Embryonic facial prominence (tissue), 1 donor: ENCODE data around the gene TEAD1.
A peak's percentile ranks its signal among the peaks of the same experiment; 100 is the strongest.

ENCODE experiments used
- DNase-seq: peaks from one replicate; pipeline ENCODE4 v3.0.0-alpha.2; 2016; ENCODE audit errors: extremely low spot score

TEAD1 gene

GRCh38 chr11:12707500-12707880 is 33.3 kb downstream of the TEAD1 start:
- no peak for DNase-seq

- DNase-seq, result no peak
Measured at GRCh38 chr11:12711496-12711895, 37.3 kb downstream of the TEAD1 start.

GRCh38 chr11:12712132-12712531 is 37.9 kb downstream of the TEAD1 start:
- no peak for DNase-seq

- no peak for DNase-seq
Measured at GRCh38 chr11:12715131-12715530, 40.9 kb downstream of the TEAD1 start.

GRCh38 chr11:12715941-12716340 is 41.7 kb downstream of the TEAD1 start:
- no peak for DNase-seq

- no peak for DNase-seq
Measured at GRCh38 chr11:12716816-12717215, 42.6 kb downstream of the TEAD1 start.

- DNase-seq, result no peak
Measured at GRCh38 chr11:12717851-12718291, 43.6 kb downstream of the TEAD1 start.

- peak; percentile 45 for DNase-seq
Measured at GRCh38 chr11:12719221-12719620, 45.0 kb downstream of the TEAD1 start.

DNA sequence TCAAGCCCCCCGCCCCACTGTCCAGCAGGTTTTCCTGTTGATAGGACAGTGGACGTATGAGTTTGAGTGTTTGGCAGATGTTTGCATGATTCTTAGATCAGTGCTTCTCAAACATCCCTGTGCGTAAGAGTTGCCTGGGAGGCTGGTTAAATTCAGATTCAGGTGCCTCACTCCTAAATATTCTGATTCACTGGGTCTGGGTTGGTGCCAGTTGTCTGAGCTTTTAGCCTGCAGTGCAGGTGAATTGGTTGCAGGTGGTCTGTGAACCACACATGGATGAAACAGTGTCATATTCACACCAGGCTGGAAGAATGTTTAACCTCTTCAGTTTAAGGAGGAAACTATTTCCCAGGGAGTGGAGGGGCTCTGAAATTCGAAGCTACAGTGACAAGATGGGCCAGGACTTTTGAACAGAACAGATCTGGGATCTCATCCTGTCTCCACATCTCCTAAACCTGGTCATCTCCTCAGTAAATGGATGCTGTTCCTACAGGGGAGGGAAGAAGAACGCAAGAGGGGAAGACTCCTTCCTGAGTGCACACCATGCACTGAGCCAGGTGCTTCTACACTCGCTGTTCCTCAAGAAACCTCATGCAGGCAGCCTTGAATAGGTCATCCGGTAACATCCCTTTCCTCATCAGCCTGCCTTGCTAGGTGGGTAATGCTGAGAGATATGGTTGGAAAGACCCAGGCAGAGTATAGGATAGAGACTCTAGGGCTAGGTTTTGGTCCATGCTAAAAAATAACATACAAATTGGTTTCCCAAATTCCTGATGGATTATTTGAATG is 47.8 kb downstream of the TEAD1 start:
- no peak for DNase-seq

DNA sequence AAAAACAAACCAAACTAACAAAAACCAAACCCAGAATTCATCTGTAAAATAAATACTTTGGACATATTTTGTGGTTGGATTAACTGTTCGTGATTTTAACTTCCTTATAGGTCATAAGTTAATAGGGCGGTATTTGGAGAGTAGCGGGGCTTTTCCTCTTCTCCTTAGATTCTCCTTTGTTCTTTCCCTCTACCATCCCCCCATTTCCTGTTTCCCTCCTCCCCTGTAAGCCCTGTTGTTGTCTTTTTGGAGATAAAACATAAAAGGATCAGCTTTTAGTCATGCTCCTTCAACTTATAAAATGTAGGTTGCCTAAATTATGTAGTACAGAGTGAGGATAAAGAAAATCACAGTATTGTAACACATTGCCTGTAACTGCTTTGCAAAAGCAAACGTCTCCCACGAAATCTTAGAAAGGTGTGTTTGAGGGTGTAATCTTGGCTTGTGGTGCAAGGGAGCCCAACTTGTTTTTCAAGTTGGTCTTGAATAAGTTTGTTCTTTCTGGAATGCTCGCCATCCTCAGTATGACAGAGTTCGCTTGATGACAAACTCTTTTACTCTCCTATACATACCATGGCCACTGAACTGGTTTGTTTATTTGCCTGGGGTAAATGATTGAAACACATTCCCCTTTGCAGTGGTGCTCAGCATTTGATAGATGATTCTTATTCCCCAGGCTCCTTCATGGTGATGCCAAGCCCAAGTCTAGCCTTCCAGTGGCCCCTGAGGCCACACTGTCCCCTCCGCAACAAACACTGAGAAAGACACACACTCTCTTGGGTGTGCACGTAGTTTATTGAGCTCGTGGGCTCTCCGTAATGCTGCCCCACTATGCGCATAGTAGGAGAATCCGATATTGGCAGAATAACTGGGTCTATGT is 49.4 kb downstream of the TEAD1 start:
- peak; percentile 46 for DNase-seq

DNA sequence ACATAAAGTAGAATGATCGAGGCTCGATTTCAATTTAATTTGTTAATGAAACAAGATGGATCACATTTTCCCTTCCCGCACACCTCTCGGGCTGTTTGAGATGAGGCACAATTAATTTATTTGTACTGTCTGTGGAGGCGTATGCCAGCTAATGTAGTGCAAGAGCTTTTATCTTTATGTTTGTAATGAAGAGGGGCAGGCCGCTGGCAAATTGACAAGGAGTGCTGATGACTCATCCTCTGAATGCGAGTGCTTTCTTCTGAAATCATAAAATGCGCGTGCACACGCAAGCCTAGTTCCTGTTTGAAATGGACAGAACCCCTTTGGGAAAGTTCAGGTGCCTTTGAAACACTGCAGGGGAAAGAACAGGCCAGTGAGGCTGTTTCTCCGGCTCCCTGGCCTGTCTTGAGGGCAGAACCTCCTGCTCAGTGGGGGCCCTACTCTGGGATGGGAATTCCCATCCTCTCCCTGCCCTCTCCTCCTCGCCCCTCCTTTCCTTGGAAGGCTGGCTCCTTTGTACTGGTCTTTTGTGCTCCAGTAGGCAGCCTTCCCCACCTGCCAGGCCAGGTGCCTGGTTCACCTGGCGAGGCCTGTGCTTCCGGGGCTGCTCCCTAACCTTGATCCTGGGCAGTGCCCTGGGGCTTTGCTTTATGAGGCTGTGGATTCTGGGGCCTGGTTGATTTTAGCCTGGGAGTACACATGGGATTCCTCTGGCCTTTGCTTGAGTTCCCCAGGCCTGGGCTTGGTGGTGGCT is 50.3 kb downstream of the TEAD1 start:
- DNase-seq, result peak; percentile 55

GRCh38 chr11:12725055-12725862 is 51.0 kb downstream of the TEAD1 start:
- DNase-seq, result no peak

GRCh38 chr11:12725863-12726682 is 51.9 kb downstream of the TEAD1 start:
- DNase-seq, result no peak

GRCh38 chr11:12727563-12728211 is 53.5 kb downstream of the TEAD1 start:
- no peak for DNase-seq

DNA sequence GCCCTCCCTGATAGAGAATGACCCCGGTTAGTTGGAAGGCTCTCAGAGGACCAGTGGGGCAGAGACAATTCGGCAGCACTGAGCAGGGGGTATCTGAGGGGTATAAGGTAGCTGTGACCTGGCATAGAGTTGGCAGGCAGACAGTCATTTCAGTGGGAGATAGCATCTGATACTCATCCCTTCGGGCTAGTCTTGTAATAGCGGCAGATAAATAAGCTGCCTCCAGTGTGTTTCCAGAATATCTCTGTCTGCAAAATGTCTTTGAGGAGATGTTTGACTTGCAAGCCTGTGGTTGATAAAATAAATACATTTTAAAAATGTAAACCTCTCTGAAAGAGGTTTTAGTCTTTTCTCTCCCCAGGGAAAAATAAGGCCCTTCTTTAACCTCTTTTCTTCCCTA is 54.2 kb downstream of the TEAD1 start:
- DNase-seq, result no peak

GRCh38 chr11:12729941-12730340 is 55.7 kb downstream of the TEAD1 start:
- DNase-seq, result no peak

- DNase-seq, result no peak
Measured at GRCh38 chr11:12731841-12732336, 57.7 kb downstream of the TEAD1 start.

- DNase-seq, result no peak
Measured at GRCh38 chr11:12733091-12733490, 58.9 kb downstream of the TEAD1 start.

GRCh38 chr11:12734625-12735024 is 60.4 kb downstream of the TEAD1 start:
- no peak for DNase-seq

- DNase-seq, result no peak
Measured at GRCh38 chr11:12735262-12735661, 61.0 kb downstream of the TEAD1 start.
